Peyer's patch (tissue), 4 donors: Measurements from ENCODE around the gene A3GALT2. TPM values are rescaled to one million over a fixed set of nuclear protein-coding genes. Genes with fewer than 3 reads are reported as not detected.

Experiments
- DNase-seq, 3 donors: peaks; one replicate each; pipeline ENCODE4 v3.0.0-alpha.2; 2017 to 2019
- H3K27ac ChIP-seq, 4 donors: fragments of 200-600 bp; sonication (generic); one replicate each; pipeline ENCODE4 v1.5.1; 2016 to 2019
- H3K27me3 ChIP-seq, 2 donors: fragments of 200-600 bp; sonication (generic); one replicate each; pipeline ENCODE4 v1.5.1; 2019
- H3K36me3 ChIP-seq, 3 donors: fragments of 200-600 bp; sonication (generic); one replicate each; pipeline ENCODE4 v1.5.1; 2016 to 2019
- H3K4me1 ChIP-seq, 4 donors: fragments of 200-600 bp; sonication (generic); one replicate each; pipeline ENCODE4 v1.5.1; 2016 to 2019
- H3K4me3 ChIP-seq, 4 donors: fragments of 200-600 bp; sonication (generic); 1 replicate in 3 of 4; 2 replicates in 1 of 4; pipeline ENCODE4 v1.5.1; 2016 to 2019; ENCODE audit warnings: mild to moderate bottlenecking in 1 of 4
- H3K9me3 ChIP-seq, 4 donors: fragments of 200-600 bp; sonication (generic); one replicate each; pipeline ENCODE4 v1.5.1; 2016 to 2019; ENCODE audit warnings: mild to moderate bottlenecking in 1 of 4
- CTCF ChIP-seq, 6 experiments: fragments of 450-650 bp in 4 of 6; fragments of 200-600 bp in 2 of 6; sonication (generic) in 1 of 6; IDR thresholded peaks; one replicate each; pipeline ENCODE4 v1.5.1; 2017 to 2019; ENCODE audit warnings: antibody characterized with exemption in 6 of 6, mild to moderate bottlenecking in 3 of 6, moderate library complexity in 1 of 6
- POLR2A ChIP-seq, 2 donors: fragments of 450-650 bp; IDR thresholded peaks; one replicate each; pipeline ENCODE4 v1.5.1; 2017; ENCODE audit warnings: antibody characterized with exemption in 2 of 2, mild to moderate bottlenecking in 2 of 2, moderate library complexity in 2 of 2
- total RNA-seq, 4 donors: library from RNA; depleted of rRNA; stranded (reverse); fragments of >200 nt; gene quantifications; one replicate each; pipeline ENCODE4 v1.1.0, GENCODE V29; 2016

A3GALT2 gene
- total RNA-seq, 4 donors from 2014 or later, result not detected

DNA sequence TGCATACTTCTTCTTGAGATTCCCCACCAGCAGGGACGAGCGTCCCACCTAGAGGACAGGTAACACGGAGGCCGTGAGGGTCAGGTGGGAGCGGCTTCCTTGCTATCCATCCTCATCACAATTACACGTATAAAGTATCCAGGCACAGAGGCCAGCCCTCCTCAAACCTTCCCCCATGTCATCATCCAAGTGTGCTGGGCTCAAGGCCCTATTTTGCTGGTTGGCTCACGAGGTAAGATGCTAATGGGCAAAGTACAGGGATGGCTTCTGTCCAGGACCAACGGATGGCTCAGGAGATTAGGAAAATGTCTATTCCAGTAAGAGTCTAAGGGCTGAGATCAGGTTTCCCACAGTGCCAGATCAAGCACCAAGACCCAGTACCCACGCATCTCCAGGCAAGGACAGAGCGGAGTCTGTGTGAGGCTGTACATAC lies 11.5 kb upstream of the A3GALT2 start:
- no peak overlapping the region for H3K4me3 ChIP-seq
- peaks cover 0 to 63% (median 0%) of the 10 kb centered on the region in 3 donors for H3K36me3 ChIP-seq
- H3K27ac ChIP-seq, result peak overlapping the region in 2 of 4 donors; percentile 67 to 100
- no peak for TF ChIP-seq CTCF (IDR thresholded peaks at IDR 0.05)
- TF ChIP-seq POLR2A (IDR thresholded peaks at IDR 0.05), result no peak
- H3K9me3 ChIP-seq, result no peaks in the 10 kb centered on the region
- DNase-seq, result no peak
- H3K27me3 ChIP-seq, result no peaks in the 10 kb centered on the region
- H3K4me1 ChIP-seq, result peaks cover 0 to 54% (median 0%) of the 10 kb centered on the region in 4 donors

- Histone ChIP-seq H3K9me3 (no peaks in the 10 kb centered on the region), H3K4me1 (peaks cover 0 to 48% (median 0%) of the 10 kb centered on the region in 4 donors), H3K4me3 (no peak overlapping the region), H3K27ac (peak overlapping the region in 1 of 4 donors; percentile 67), H3K27me3 (no peaks in the 10 kb centered on the region), H3K36me3 (peaks cover 0 to 69% (median 0%) of the 10 kb centered on the region in 3 donors)
- DNase-seq, result no peak
- no peak for TF ChIP-seq CTCF (IDR thresholded peaks at IDR 0.05)
- no peak for TF ChIP-seq POLR2A (IDR thresholded peaks at IDR 0.05)
These were observed 10.8 kb upstream of the A3GALT2 start for GRCh38 chr1:33331444-33332356.

GRCh38 chr1:33330906-33331305 lies 10.0 kb upstream of the A3GALT2 start:
- Histone ChIP-seq H3K4me1 (peaks cover 0 to 40% (median 0%) of the 10 kb centered on the region in 4 donors), H3K4me3 (no peak overlapping the region), H3K36me3 (peaks cover 0 to 77% (median 0%) of the 10 kb centered on the region in 3 donors), H3K27me3 (no peaks in the 10 kb centered on the region), H3K9me3 (no peaks in the 10 kb centered on the region), H3K27ac (peak overlapping the region in 1 of 4 donors; percentile 1)
- TF ChIP-seq POLR2A (IDR thresholded peaks at IDR 0.05) (no peak), CTCF (IDR thresholded peaks at IDR 0.05) (no peak)
- DNase-seq, result no peak

- Histone ChIP-seq H3K4me1 (peaks cover 0 to 40% (median 0%) of the 10 kb centered on the region in 4 donors), H3K27ac (peak overlapping the region in 1 of 4 donors; percentile 5), H3K27me3 (no peaks in the 10 kb centered on the region), H3K4me3 (no peak overlapping the region), H3K36me3 (peaks cover 0 to 82% (median 0%) of the 10 kb centered on the region in 3 donors), H3K9me3 (no peaks in the 10 kb centered on the region)
- TF ChIP-seq CTCF (IDR thresholded peaks at IDR 0.05) (no peak), POLR2A (IDR thresholded peaks at IDR 0.05) (no peak)
- no peak for DNase-seq
These were observed 9.5 kb upstream of the A3GALT2 start for GRCh38 chr1:33330361-33330890.

GRCh38 chr1:33329600-33330305 lies 8.9 kb upstream of the A3GALT2 start:
- H3K4me1 ChIP-seq, result peaks cover 0 to 35% (median 0%) of the 10 kb centered on the region in 4 donors
- no peak for TF ChIP-seq CTCF (IDR thresholded peaks at IDR 0.05)
- TF ChIP-seq POLR2A (IDR thresholded peaks at IDR 0.05), result no peak
- DNase-seq, result no peak
- no peaks in the 10 kb centered on the region for H3K9me3 ChIP-seq
- no peak overlapping the region for H3K4me3 ChIP-seq
- H3K36me3 ChIP-seq, result peaks cover 0 to 89% (median 0%) of the 10 kb centered on the region in 3 donors
- H3K27ac ChIP-seq, result peak overlapping the region in 1 of 4 donors; percentile 5
- H3K27me3 ChIP-seq, result no peaks in the 10 kb centered on the region
